WERI-Rb-1 (cell line): ENCODE data around the gene DMRTC2.

Experiments used
- DNase-seq: peaks from one replicate; pipeline ENCODE4 v3.0.0-alpha.2; 2020
- H3K27ac ChIP-seq: fragments of 250-450 bp; sonication (Bioruptor Pico); 2 replicates; pipeline ENCODE4 v1.5.1; 2020; ENCODE audit warnings: mild to moderate bottlenecking, moderate library complexity
- H3K27me3 ChIP-seq: fragments of 250-450 bp; sonication (Bioruptor Pico); 2 replicates; pipeline ENCODE4 v1.5.1; 2021; ENCODE audit warnings: mild to moderate bottlenecking, low read depth, moderate library complexity; ENCODE audit not compliant: insufficient read depth, severe bottlenecking
- H3K36me3 ChIP-seq: fragments of 250-450 bp; sonication (Bioruptor Pico); 2 replicates; pipeline ENCODE4 v1.5.1; 2020; ENCODE audit warnings: mild to moderate bottlenecking, moderate library complexity
- H3K4me3 ChIP-seq: 2 replicates; pipeline ENCODE4 v1.5.1; 2011; ENCODE audit warnings: low read depth, mild to moderate bottlenecking, control low read depth, low read length
- H3K9me3 ChIP-seq: fragments of 250-450 bp; sonication (Bioruptor Pico); 2 replicates; pipeline ENCODE4 v1.5.1; 2021; ENCODE audit warnings: mild to moderate bottlenecking, moderate library complexity; ENCODE audit not compliant: severe bottlenecking
- TF ChIP-seq, protein P1 (sequence below): IDR thresholded peaks from 2 replicates; pipeline ENCODE4 v1.5.1; 2011; ENCODE audit warnings: low read depth, mild to moderate bottlenecking, control low read depth, inconsistent platforms, low read length

DMRTC2 gene

GRCh38 chr19:41861846-41862245 lies 17.0 kb downstream of the DMRTC2 start:
- Histone ChIP-seq H3K36me3 (peaks cover 66% of the 10 kb centered on the region), H3K27ac (no peak overlapping the region), H3K9me3 (no peaks in the 10 kb centered on the region), H3K27me3 (no peaks in the 10 kb centered on the region), H3K4me3 (no peak overlapping the region)
- no peak for DNase-seq
- TF ChIP-seq, protein P1, sequence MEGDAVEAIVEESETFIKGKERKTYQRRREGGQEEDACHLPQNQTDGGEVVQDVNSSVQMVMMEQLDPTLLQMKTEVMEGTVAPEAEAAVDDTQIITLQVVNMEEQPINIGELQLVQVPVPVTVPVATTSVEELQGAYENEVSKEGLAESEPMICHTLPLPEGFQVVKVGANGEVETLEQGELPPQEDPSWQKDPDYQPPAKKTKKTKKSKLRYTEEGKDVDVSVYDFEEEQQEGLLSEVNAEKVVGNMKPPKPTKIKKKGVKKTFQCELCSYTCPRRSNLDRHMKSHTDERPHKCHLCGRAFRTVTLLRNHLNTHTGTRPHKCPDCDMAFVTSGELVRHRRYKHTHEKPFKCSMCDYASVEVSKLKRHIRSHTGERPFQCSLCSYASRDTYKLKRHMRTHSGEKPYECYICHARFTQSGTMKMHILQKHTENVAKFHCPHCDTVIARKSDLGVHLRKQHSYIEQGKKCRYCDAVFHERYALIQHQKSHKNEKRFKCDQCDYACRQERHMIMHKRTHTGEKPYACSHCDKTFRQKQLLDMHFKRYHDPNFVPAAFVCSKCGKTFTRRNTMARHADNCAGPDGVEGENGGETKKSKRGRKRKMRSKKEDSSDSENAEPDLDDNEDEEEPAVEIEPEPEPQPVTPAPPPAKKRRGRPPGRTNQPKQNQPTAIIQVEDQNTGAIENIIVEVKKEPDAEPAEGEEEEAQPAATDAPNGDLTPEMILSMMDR: no peak

GRCh38 chr19:41862445-41862986 lies 17.7 kb downstream of the DMRTC2 start:
- no peak overlapping the region for H3K4me3 ChIP-seq
- TF ChIP-seq, protein P1: no peak
- H3K27me3 ChIP-seq: no peaks in the 10 kb centered on the region
- H3K9me3 ChIP-seq: no peaks in the 10 kb centered on the region
- DNase-seq: no peak
- peak overlapping the region; percentile 19 for H3K27ac ChIP-seq
- peaks cover 73% of the 10 kb centered on the region for H3K36me3 ChIP-seq

GRCh38 chr19:41863209-41863931 lies 18.5 kb downstream of the DMRTC2 start:
- H3K27me3 ChIP-seq: no peaks in the 10 kb centered on the region
- no peak overlapping the region for H3K4me3 ChIP-seq
- H3K27ac ChIP-seq: peak overlapping the region; percentile 19; the same call in 1 of the 2 replicates
- TF ChIP-seq, protein P1: no peak
- DNase-seq: no peak
- H3K36me3 ChIP-seq: peaks cover 81% of the 10 kb centered on the region
- no peaks in the 10 kb centered on the region for H3K9me3 ChIP-seq

DNA sequence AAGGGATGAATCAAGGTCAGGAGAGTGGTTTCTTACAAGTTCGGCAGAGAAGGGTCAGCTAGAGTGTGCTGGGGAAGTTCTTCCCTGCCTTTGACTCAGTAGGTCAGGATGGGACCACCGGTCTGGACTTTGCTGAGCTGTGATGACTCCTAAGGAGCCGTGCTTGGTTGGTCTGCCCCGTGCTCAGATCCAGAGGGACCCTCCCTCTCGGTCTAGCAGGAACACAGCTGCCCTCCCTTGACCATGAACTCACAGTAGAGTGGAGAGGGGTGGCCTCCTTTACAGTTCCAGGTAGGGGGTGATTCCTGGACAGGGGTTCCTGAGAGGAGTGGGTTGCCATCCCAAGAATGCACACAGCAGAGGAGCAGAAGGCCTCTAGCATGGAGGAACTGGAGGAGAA lies 19.5 kb downstream of the DMRTC2 start:
- H3K27me3 ChIP-seq: no peaks in the 10 kb centered on the region
- no peak for DNase-seq
- TF ChIP-seq, protein P1: no peak
- H3K27ac ChIP-seq: peak overlapping the region; percentile 8; the same call in 1 of the 2 replicates
- no peaks in the 10 kb centered on the region for H3K9me3 ChIP-seq
- no peak overlapping the region for H3K4me3 ChIP-seq
- peaks cover 91% of the 10 kb centered on the region for H3K36me3 ChIP-seq

- no peaks in the 10 kb centered on the region for H3K27me3 ChIP-seq
- TF ChIP-seq, protein P1: no peak
- no peak overlapping the region for H3K27ac ChIP-seq
- DNase-seq: no peak
- H3K36me3 ChIP-seq: peaks cover 96% of the 10 kb centered on the region
- H3K4me3 ChIP-seq: no peak overlapping the region
- H3K9me3 ChIP-seq: no peaks in the 10 kb centered on the region
Measured at GRCh38 chr19:41866284-41866683, 21.4 kb downstream of the DMRTC2 start.
